HG02943 (cell line): ENCODE data around the gene INSYN2A.

Experiments used
- ATAC-seq: cut with Tn5 transposase; IDR thresholded peaks from one replicate; pipeline ENCODE4 v1.9.1; 2021; ENCODE audit warnings: mild to moderate bottlenecking, low read depth, moderate library complexity; ENCODE audit not compliant: unreplicated experiment

The INSYN2A gene, protein sequence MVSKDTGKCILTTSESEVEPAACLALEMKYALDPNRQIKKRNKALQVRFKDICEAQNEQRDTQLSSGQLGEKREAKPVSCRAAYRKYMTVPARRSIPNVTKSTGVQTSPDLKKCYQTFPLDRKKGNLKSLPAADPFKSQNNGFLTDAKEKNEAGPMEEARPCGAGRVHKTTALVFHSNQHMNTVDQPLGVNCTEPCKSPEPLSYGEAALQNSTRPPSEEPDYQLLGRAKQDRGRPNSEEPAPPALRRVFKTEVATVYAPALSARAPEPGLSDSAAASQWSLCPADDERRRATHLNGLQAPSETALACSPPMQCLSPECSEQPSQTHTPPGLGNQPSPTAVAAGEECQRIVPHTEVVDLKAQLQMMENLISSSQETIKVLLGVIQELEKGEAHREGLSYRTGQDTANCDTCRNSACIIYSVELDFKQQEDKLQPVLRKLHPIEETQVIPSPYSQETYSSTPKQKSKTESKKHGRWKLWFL

DNA sequence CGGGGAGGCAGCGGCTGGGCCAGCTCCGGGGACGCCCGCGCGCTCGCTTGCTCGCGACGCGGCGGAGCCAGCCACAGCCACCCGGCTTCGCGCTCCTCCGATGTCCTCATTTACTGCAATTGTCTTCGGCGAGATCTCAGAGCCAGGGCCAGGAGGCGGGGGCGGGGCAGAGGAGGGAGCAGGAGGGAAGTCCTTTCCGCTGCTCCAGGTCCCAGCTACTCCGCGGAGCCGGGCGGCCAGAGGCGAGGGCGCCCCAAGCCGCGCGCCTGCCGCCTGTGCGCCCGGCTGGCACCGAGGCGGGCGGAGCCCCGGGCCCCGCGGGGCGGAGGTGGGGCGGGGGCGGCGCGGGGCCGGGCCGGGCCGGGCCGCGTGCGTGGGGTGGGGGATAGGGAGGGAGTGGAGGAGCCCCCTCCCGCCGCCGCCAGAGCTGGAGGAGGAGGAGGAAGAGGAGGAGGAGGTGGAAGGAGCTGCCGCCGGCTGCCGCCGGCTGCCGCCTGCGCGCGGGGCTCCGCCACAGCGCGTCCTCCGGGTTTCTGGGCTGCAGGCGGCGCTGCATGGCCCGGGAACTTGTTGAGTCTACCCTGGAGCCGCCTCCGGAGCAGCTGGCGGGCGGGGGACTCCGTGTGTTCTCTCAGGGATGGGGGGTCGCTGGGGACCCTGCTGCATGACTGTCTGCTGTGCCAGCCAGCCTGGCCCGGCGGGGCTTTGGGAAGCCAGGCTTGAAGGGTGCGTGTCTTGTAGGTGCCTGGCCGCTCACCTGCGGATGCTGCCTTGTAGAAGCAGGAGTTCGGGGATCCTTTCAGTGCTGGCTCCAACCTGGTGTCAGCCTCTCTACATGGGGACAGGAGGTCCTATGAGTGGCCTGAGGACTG is at the start of gene INSYN2A:
INSYN2A (minus strand) TSS at position 310 of the 872 bp plus-strand sequence. CDS start 20,196 bp downstream, outside the sequence.
- ATAC-seq = no peak

DNA sequence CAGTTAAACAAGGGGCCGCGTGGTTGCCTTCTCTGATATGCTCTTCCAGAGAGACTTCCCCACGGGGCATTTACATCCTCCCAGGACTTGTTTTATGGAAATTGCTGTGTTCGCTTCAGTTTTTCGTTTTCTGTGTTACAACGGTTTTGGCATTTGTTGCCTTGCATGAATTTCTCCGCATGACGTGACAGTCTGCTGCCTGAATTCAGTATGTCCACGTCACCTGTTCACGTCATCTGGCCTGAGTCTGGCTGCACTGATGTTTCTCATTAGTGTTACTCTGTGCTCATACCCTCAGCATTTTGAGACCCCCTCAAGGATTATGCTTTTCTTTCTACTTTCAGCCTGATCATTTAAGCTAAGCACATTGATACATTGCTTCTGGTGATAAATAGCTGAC is 49.1 kb upstream of the INSYN2A start:
- ATAC-seq = no peak

DNA sequence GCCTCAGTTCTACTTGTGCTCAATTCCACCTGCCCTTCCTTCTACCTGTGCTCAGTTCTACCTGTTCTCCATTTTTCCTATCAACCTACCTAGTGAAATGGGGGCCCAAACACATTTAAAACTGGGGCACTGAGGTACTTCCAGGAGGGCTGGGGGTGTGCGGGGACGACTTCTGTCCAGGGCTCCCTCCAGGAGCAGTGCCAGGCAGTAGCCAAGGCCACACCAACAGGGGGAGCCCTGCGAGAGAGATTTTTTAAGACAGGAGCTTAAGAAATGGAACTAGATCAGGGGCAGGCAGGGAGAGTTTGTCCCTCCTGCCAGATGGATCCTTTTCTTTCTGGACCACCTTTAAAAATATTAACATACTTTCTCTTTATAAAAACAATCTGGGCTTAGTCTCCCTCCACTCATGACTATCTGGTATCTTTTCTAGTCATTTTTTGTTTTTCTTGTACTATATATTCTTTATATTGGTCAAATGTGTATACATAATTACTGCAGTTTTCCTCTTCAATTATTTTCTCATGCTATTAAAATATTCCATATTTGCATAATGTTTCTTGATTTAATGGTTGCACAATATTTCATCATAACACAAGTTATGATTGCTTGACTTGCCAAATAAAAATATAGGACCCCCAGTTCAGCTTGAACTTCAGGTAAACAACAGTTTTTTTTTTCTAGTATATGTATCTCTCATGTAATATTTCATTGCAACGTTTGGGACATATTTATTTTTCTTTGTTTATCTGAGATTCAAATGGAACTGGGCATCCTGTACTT is 47.3 kb upstream of the INSYN2A start:
- ATAC-seq = no peak

DNA sequence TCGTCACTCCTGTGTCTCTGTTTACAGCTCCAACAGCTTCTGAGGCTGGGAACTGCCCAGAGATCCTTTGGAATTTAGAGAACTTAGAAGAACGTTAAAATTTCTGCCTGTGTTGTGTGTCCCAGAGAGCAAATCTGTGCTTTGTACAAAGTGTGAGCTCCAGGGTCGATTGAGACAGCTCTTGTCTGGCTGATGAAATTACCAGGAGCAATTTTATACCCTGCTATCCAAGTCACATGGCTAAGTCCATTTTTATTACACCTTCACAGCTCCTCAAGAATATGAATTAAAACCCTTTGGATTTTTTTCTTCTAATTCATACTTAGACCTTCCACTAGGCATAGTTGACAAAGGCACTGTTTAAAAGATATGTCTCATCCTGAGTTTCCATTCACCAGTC is 46.5 kb upstream of the INSYN2A start:
- no peak for ATAC-seq

DNA sequence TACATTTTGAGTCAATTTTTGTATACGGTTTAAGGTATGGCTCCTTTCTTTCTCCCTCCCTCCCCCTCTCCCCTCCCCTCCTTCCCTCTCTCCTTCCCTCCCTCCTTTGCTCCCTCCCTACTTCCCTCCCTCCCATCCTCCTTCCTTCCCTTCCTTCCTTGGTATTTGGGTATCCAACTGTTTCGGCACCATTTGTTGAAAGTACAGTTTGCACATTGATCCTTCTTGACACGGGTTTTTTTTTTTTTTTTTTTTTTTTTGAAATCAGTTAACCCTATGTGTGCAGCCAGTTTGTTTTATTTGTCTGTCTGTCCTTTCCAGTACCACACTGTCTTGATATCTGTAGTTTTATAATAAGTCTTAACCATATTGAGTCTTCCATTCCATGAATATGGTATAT is 39.9 kb upstream of the INSYN2A start:
- ATAC-seq = no peak

DNA sequence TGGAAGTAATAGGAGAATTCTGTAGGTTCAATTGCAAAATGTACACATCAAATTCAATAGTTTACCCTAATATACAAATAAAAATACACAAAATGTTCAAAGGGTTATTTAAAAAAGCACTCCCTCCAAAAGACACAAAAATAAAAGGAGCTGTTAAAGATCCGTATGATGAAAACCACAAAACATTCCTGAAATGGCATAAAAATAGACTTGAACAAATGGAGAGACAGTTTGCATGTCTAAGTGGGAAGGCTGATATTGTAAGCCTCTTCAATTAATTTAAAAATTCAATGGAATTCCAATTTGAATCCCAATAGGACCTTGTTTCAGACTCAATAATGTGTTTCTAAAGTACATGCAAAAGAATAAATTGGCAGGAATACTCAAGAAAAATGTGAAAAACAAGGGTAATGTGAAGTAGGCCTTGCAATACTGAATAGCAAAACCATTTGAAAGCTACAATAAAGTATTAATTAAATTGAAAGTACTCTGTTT is 38.0 kb upstream of the INSYN2A start:
- no peak for ATAC-seq

DNA sequence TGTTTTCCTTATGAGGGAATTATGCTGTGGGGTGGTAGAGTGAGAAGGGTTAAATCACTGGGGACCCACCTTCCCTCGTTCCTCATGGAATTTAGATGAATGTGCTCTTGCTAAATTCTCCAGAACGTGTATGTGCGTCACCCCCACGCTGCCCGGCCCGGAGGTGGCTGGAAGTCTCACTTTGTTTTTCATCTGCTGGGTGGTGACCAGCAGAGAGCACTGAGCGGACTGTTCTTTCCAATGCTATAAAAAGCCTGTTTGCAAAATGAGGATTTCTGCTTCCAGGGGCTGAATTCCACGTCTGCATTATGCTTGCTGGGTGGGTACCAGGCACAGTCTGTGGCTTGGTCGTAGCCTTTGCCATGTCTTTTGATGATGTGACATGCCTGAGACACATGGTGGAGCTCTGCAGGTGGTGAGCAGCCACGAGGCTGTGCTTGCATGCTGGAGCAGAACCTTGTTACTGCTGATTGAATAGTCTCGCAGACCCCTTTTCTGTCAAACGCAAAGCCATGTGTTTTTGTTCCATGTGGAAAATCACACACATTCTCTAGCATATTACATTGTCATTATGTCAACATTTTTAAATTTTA is 31.9 kb upstream of the INSYN2A start:
- ATAC-seq = no peak

DNA sequence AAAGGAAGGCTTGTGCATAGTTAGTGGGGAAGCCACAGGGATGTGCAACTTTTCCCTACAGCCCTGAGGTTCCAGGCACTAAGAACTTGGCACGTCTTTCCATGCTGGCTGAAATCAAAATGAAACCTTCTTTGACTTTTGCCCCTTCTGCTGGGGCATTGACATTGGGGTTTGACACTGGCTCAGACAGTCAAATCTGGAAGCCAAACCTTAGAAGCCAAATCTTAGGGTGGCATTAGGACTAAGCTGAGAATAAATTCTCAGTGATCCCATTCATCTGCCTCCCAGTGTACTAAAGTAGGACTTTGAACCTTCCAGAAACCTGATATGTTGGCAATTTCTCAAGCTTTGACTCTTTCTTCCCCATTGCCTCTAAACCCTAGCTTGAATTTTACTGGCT is 31.3 kb upstream of the INSYN2A start:
- no peak for ATAC-seq

DNA sequence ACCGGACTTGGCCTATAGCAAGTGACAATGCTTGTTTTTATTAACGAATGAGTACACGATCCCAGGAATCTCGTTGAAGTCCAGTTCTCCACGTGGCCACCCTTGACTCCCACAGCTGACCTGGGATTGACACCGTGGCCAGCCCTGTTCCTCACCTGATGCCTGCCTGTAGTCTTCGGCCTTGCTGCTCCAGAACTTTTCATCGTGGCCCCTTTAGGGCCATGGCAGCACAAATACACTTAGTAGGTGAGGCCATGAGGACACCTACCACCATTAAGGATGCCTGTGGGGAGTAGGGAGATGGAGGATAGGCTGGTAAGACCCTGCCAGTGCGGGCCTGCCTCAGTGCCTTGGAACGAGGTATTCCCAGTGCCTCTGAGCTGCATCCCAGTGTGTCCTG is 30.6 kb upstream of the INSYN2A start:
- no peak for ATAC-seq

DNA sequence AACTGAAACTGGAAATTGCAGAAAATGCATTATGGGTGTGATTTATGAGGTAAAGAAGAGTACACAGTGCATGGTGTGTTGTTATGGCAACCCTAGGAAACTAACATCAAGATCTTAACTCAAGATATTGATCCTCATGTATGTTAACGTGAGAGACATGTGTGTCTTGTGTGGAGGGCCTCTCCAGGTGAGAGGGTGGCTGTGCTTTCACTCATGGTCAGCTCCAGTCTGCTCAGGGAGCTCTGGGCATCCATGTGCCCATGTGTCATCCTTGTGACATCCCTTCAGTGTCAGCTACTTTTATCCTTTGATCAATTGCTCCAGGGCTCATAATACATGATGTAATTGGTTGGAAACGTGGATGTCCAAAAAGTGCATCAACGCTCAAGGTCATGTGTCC is 24.9 kb upstream of the INSYN2A start:
- no peak for ATAC-seq

DNA sequence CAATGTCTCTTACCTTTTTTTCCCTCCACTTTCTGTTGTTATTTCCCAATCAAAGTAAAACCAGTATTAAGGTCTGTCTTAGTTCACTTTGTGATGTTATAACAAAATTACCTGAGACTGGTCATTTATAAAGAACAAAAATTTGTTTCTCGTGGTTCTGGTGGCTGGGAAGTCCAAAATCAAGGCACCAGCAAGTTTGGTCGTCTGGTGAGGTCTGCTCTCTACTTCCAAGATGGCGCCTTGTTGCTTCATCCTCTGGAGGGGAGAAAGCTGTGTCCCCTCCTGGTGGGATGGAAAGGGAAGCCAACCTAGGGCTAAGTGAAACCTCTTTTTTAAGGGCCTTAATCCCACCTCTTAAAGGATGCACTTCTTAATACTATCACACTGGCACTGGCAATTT is 22.3 kb upstream of the INSYN2A start:
- ATAC-seq = no peak

DNA sequence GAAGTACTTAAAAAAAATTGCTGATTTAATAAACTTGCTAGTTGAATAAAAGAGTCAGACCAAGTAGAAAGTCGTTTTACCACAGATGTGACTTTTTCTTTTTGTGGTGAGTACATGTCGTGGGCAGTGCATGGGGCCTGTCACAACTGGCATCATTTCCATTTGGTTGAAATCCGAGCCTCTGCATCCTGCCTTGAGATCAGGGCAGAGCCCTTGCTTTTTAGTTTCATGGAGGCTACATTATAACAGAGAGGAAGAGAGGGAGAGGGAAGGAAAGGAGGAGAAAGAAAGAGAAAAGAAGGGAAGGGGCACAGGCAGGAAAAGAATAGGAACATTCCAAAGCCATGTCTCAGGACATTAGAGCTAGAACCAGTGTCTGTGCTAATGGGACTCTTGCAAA is 20.4 kb upstream of the INSYN2A start:
- no peak for ATAC-seq

DNA sequence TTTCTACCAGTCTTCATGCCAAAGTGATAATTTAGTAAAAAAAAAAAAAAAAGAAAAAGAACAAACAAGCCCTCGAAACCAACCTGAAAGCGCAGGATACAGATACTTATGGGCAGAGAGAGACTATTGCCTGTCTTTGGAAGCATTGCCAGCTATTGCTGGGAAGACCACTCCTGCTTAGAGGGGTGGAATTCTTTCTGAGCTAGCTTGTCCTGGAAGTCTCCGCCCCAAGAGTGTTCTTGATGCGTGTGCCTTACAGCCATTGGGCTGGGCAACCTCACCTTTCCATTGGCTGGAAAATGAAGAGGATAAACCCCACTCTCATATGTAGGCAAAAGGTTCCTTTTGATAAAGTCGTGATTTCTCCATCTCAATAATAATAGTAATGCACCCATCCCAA is 19.9 kb upstream of the INSYN2A start:
- ATAC-seq = no peak

DNA sequence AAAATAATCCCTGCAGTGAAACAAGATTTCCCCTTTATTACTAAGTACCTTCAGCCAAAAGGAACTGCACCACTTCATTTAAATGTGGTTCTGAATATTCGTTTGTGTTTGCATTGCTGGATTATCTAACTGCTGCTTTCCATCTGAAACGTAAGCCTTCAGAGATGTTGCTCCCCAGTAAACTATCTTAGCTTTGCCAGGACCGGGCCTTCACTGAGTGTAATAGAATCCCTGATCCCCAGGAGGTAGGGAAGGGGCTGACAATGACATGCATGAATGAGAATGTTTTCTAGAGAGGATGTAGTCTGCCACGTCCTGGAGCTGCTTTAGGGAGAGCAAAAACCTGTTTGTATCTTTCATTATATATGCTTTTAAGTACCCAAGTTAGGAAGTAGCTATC is 19.5 kb upstream of the INSYN2A start:
- ATAC-seq = no peak

DNA sequence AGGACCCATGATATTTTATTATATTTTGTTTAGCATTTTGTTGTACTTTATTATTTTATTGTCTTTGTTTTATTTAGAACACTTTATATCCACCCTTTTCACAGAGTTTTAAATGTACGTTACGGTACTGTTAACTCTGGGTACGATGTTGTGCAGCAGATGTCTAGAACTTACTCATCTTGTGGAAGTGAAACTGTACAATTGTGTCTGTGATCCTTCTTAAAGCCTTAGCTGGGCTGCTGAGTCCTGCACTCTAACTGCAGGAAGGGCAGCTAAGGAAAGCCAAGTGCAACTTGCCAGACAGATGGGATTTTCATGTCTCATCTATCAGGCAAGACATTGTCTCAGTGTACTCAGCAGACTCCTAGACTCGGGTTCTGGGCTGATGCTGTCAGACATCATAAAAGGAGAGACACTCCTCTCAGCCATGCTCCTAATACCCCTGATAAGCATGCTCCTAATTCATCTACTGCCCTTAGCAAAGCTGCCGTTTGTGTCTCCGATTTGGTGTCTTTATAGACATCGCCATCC is 14.6 kb upstream of the INSYN2A start:
- ATAC-seq = no peak

DNA sequence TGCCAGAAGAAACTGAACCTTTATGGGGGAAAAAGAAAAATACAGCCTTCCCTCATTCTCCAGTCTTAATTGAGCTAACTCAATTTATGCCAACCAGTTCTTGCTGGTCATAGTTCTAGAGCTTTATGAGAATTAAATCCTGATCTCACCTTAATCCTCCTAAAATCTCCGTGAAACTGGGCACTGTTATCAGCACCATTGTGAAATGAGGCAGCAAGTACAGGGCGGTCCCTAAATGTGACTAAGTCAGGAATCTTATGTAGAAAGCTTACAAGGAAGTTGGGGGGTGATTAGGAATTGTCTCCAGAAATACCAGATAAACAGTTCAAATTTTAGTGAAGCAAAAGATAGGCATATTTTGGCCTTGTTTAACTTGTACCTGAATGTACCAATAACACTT is 10.7 kb upstream of the INSYN2A start:
- ATAC-seq = no peak

DNA sequence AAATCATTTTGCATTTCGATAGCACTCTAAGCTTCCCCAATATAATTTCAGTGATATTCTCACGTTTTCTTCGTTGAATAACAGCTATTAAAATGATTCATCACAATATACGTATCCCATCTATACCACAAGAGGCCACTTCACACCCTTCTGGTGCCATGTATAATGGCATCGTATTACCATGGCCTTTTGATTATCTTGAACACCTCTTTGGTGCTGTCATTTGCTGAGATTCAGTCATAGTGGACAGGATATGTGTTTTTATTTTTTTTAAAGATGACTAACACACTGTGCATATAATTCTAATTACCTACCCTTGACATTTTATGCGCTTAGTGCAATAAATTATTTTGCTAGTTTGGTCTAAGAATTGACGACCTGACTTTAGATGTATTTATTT is 6.7 kb upstream of the INSYN2A start:
- ATAC-seq = no peak

DNA sequence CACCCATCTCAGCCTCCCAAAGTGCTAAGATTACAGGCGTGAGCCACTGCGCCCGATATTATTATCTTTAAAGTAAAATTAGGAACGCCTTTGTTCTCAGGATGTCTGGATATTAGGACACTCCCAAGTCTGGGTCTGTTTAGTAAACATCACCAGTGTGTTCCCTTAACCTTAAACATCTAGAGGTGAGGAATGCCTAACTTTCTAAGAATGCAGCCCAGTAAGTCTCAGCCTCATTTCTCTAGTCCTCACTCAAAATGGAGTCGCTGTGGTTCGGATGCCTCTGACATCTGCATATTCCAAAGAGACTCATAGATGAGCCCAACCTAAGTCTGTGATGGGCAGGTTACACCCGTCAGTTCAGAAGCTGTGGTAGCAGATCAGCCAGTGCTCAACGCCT is 4.3 kb upstream of the INSYN2A start:
- ATAC-seq = no peak

DNA sequence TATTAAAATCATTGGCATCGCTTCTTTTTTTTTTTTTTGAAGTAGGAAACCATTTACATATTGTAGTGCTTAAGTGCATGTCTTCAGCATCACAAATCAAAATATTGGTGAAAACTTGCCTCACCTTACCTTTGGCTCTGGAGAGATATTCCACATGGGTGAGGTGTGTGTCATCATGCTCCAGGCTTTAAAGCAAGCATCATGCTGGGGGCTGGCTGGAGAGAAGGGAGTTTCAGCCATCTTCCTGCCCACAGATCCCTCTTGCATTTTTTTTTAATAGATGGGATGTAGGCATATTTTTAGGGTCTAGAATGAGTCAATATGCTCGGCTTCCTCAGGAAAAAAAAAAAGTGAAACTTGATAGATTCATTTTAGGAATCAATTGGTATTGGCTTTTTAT is 2.3 kb upstream of the INSYN2A start:
- no peak for ATAC-seq

DNA sequence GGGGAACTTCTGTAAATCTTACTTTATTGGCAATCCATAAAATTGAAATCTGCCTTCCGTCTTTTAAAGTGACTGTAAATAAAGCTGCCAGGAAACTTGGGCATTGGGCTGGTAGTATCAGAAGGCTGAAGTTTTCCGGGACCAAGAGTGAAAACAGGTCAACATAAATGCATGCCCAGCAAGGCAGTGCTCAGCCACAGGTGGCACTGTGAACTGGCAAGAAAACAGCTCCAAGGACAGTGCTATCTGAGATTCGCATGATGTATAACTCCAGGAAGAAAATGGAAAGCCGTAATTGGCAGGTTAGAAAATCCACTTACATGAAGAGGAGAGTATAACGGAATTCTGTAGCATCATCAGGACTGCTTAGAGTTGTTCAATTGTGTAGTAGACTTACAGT is 1.9 kb upstream of the INSYN2A start:
- ATAC-seq = no peak
